Endothelial cell of umbilical vein (primary cell): ENCODE data around the gene OTUD7B. TPM values are rescaled to one million over a fixed set of nuclear protein-coding genes. Genes with fewer than 3 reads are reported as not detected.

ENCODE experiments used
- BruUV-seq: library from RNA; stranded (reverse); fragments of 400-500 nt; replicated peaks from 2 replicates; lab custom pipeline; 2021; lab: Mats Ljungman, UMichigan
- CTCF ChIA-PET: fragments of 300-600, 350-600 bp; sonication (Branson Sonifier 250); formaldehyde crosslinking; loops from one replicate; lab custom pipeline; 2021; ENCODE audit warnings: antibody characterized with exemption, inconsistent platforms; lab: Charles Lee
- POLR2A ChIA-PET: fragments of 300-600, 350-600 bp; sonication (Branson Sonifier 250); formaldehyde crosslinking; loops from one replicate; lab custom pipeline; 2021; ENCODE audit warnings: antibody characterized with exemption, inconsistent platforms; lab: Charles Lee
- DNase-seq: peaks from one replicate; pipeline ENCODE4 v3.0.0-alpha.2; 2011; ENCODE audit warnings: low read depth, low spot score
- FAIRE-seq: peaks from 2 replicates; lab custom pipeline; 2011; peaks lifted over from hg19 to GRCh38; lab: Jason Lieb, UNC
- H2AFZ ChIP-seq: 2 replicates; pipeline ENCODE4 v1.6.0; 2012; ENCODE audit warnings: low read depth, low read length, control low read depth, inconsistent platforms
- H3K27ac ChIP-seq: 2 replicates; pipeline ENCODE4 v1.5.1; 2011; ENCODE audit warnings: low read depth, mild to moderate bottlenecking, control low read depth, low read length, moderate library complexity; ENCODE audit not compliant: insufficient read depth
- H3K27me3 ChIP-seq, 2 experiments: 2 replicates each; pipeline versions ENCODE4 v1.6.0 to v1.6.1; 2011; ENCODE audit warnings: low read length in 2 of 2, mixed read lengths in 1 of 2; ENCODE audit not compliant: control insufficient read depth in 2 of 2, insufficient read depth in 2 of 2
- H3K36me3 ChIP-seq, 2 experiments: 2 replicates in 1 of 2; 3 replicates in 1 of 2; pipeline ENCODE4 v1.5.1; 2011; ENCODE audit warnings: low read length in 2 of 2, mild to moderate bottlenecking in 1 of 2, moderate library complexity in 1 of 2; ENCODE audit not compliant: control insufficient read depth in 2 of 2, insufficient read depth in 2 of 2; ENCODE audit errors: extremely low read depth in 1 of 2
- H3K4me1 ChIP-seq: 3 replicates; pipeline ENCODE4 v1.5.1; 2011; ENCODE audit warnings: mild to moderate bottlenecking, low read length; ENCODE audit not compliant: control insufficient read depth, insufficient read depth; ENCODE audit errors: extremely low read depth
- H3K4me2 ChIP-seq: 2 replicates; pipeline ENCODE4 v1.6.1; 2011; ENCODE audit warnings: low read length, control low read depth, mixed read lengths; ENCODE audit not compliant: insufficient read depth
- H3K4me3 ChIP-seq, 3 experiments: fragments of 200-600 bp in 1 of 3; sonication (generic), shearing (Covaris generic) in 1 of 3; replicated peaks in 1 of 3; 2 replicates each; pipeline ENCODE4 v1.5.1; 2011 to 2016; ENCODE audit warnings: control low read depth in 3 of 3, low read length in 3 of 3, mild to moderate bottlenecking in 2 of 3, inconsistent platforms in 1 of 3, low read depth in 1 of 3, moderate library complexity in 1 of 3; ENCODE audit not compliant: insufficient read depth in 1 of 3
- H3K79me2 ChIP-seq: 2 replicates; pipeline ENCODE4 v1.6.0; 2012; ENCODE audit warnings: low read length, inconsistent platforms; ENCODE audit not compliant: control insufficient read depth, insufficient read depth
- H3K9ac ChIP-seq: replicated peaks from 2 replicates; pipeline ENCODE3; 2011; ENCODE audit warnings: low read length, control low read depth; ENCODE audit not compliant: insufficient read depth; ENCODE audit errors: extremely low read depth
- H3K9me1 ChIP-seq: replicated peaks from 3 replicates; pipeline ENCODE4 v1.6.0; 2011; ENCODE audit warnings: mild to moderate bottlenecking, low read length; ENCODE audit not compliant: control insufficient read depth, insufficient read depth; ENCODE audit errors: extremely low read depth
- H3K9me3 ChIP-seq: replicated peaks from 2 replicates; pipeline ENCODE4 v1.5.1; 2012; ENCODE audit warnings: low read length, inconsistent platforms; ENCODE audit not compliant: control insufficient read depth, insufficient read depth
- H4K20me1 ChIP-seq: replicated peaks from 2 replicates; pipeline ENCODE3; 2011; ENCODE audit warnings: mild to moderate bottlenecking, low read length; ENCODE audit not compliant: control insufficient read depth, insufficient read depth; ENCODE audit errors: extremely low read depth
- EZH2 ChIP-seq: IDR thresholded peaks from 2 replicates; pipeline ENCODE4 v1.6.1; 2012; ENCODE audit warnings: borderline replicate concordance, low read depth, mild to moderate bottlenecking, moderate library complexity, low read length, inconsistent platforms; ENCODE audit not compliant: severe bottlenecking
- FOS ChIP-seq: IDR thresholded peaks from 2 replicates; pipeline ENCODE4 v1.6.1; 2011; ENCODE audit warnings: mild to moderate bottlenecking, low read length, moderate library complexity, borderline replicate concordance; ENCODE audit not compliant: insufficient read depth
- GATA2 ChIP-seq: IDR thresholded peaks from 2 replicates; pipeline ENCODE4 v1.7.0; 2011; ENCODE audit warnings: low read depth, mild to moderate bottlenecking, moderate library complexity, mixed read lengths, low read length; ENCODE audit not compliant: insufficient read length, insufficient read depth
- JUN ChIP-seq: IDR thresholded peaks from 2 replicates; pipeline ENCODE4 v1.6.1; 2011; ENCODE audit warnings: borderline replicate concordance, low read depth; ENCODE audit not compliant: insufficient read length, insufficient read depth
- MYC ChIP-seq: IDR thresholded peaks from one replicate; pipeline ENCODE4 v1.6.1; 2011; ENCODE audit warnings: mild to moderate bottlenecking, low read depth, low read length
- POLR2A ChIP-seq: IDR thresholded peaks from 2 replicates; pipeline ENCODE4 v1.6.1; 2012; ENCODE audit warnings: low read depth, mild to moderate bottlenecking, control low read depth, low read length
- POLR2AphosphoS5 ChIP-seq: IDR thresholded peaks from 2 replicates; pipeline ENCODE4 v1.6.1; 2012; ENCODE audit warnings: low read depth, mild to moderate bottlenecking, control low read depth, low read length, moderate library complexity; ENCODE audit not compliant: insufficient read depth
- dilution Hi-C: fragments of 300-500 bp; cut with MboI; formaldehyde crosslinking; loops from one replicate; pipeline ENCODE4 v1.15.0; 2019; ENCODE audit warnings: low sequenced_read_pairs; ENCODE audit not compliant: extremely low pct_ligation_motif_present
- intact Hi-C: fragments of 100-400 bp; cut with micrococcal nuclease; formaldehyde crosslinking; loops from one replicate; pipeline ENCODE4 v1.10.0; 2022
- polyA plus RNA-seq, 4 experiments: library from polyadenylated mRNA; depleted of rRNA in 3 of 4; stranded (reverse) in 3 of 4; unstranded in 1 of 4; fragments of >200 nt; gene quantifications; 2 replicates each; pipeline versions ENCODE4 v1.2.1 to v1.2.3, GENCODE V29; 2011 to 2012; ENCODE audit warnings: missing spikeins in 1 of 4
- total RNA-seq: library from RNA; stranded (reverse); gene quantifications from 2 replicates; pipeline ENCODE4 v1.2.3, GENCODE V29; 2021
- TF ChIP-seq, protein P1 (sequence below), 2 donors: IDR thresholded peaks; 1 replicate in 1 of 2; 2 replicates in 1 of 2; pipeline ENCODE4 v1.5.1; 2011; ENCODE audit warnings: low read length in 2 of 2, mild to moderate bottlenecking in 2 of 2, moderate library complexity in 2 of 2, control low read depth in 1 of 2, inconsistent platforms in 1 of 2, low read depth in 1 of 2; ENCODE audit not compliant: insufficient read depth in 1 of 2; ENCODE audit errors: extremely low read depth in 1 of 2
- TF ChIP-seq, protein P2 (sequence below): IDR thresholded peaks from 2 replicates; pipeline ENCODE4 v1.6.1; 2011; ENCODE audit not compliant: insufficient read depth, insufficient read length

The OTUD7B gene
- total and polyA plus RNA-seq, 2 donors (not counting 3 experiments of a cell fraction or from before 2014, with no cell fraction given), result 4.3 to 22.8 TPM

DNA sequence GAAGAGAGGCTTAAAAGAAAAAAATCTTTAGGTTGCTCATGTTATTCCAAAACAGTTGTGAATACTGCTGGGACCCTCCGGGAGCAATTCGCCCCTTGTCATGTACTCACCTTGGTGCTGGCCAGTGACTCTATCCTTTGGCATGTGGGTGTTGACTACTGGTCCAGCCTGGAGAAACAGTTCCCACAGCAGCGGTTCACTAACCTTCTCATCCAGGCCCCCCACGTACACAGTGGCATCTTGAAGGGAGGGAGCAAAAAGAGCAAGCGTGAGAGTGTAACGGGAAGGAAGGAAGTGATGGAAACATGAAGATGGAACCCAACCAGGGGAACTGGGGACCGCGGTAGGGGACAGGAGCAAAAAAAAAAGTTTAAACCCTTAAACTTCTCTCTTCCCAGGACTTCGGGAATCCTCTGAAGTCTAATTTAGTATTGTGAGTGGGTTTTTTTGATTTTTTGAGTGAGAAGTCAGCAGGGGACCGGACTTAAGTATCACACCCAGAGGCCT lies 83.4 kb downstream of the OTUD7B start:
- Histone ChIP-seq H3K36me3 (peaks cover 21 to 26% of the 10 kb centered on the region in 2 experiments), H3K9me3 (no peaks in the 10 kb centered on the region), H3K4me2 (peak overlapping the region; percentile 84), H4K20me1 (no peaks in the 10 kb centered on the region), H3K9ac (peak overlapping the region; percentile 86), H3K79me2 (peaks cover 30% of the 10 kb centered on the region), H3K4me1 (peaks cover 27% of the 10 kb centered on the region), H3K4me3 (peak overlapping the region; percentile 65 to 88 (median 77)), H3K9me1 (no peaks in the 10 kb centered on the region), H3K27ac (peak overlapping the region; percentile 74), H2AFZ (peak overlapping the region; percentile 78), H3K27me3 (no peaks in the 10 kb centered on the region)
- dilution Hi-C loops (no loop called here), intact Hi-C loops (loop anchor here (1.0 kb wide), 3 partner anchors 9 to 39 kb away; no protein-coding TSS in a partner anchor)
- ChIA-PET POLR2A (no interaction called here), CTCF (no interaction called here)
- TSS peak; percentile 34 for BruUV-seq
- DNase-seq (no peak), FAIRE-seq (no peak)
- TF ChIP-seq EZH2, result no peak
- TF ChIP-seq GATA2, result no peak
- no peak for TF ChIP-seq FOS
- no peak for TF ChIP-seq POLR2AphosphoS5
- TF ChIP-seq JUN, result no peak
- TF ChIP-seq, protein P1, sequence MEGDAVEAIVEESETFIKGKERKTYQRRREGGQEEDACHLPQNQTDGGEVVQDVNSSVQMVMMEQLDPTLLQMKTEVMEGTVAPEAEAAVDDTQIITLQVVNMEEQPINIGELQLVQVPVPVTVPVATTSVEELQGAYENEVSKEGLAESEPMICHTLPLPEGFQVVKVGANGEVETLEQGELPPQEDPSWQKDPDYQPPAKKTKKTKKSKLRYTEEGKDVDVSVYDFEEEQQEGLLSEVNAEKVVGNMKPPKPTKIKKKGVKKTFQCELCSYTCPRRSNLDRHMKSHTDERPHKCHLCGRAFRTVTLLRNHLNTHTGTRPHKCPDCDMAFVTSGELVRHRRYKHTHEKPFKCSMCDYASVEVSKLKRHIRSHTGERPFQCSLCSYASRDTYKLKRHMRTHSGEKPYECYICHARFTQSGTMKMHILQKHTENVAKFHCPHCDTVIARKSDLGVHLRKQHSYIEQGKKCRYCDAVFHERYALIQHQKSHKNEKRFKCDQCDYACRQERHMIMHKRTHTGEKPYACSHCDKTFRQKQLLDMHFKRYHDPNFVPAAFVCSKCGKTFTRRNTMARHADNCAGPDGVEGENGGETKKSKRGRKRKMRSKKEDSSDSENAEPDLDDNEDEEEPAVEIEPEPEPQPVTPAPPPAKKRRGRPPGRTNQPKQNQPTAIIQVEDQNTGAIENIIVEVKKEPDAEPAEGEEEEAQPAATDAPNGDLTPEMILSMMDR (IDR thresholded peaks at IDR 0.05; ENCODE audit: extremely low read depth in 1 of 2, insufficient read depth in 1 of 2, low read depth in 1 of 2, low read length in 2 of 2), result no peak
- no peak for TF ChIP-seq MYC
- no peak for TF ChIP-seq POLR2A
- TF ChIP-seq, protein P2, sequence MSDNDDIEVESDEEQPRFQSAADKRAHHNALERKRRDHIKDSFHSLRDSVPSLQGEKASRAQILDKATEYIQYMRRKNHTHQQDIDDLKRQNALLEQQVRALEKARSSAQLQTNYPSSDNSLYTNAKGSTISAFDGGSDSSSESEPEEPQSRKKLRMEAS, result no peak
